Measurements from ENCODE around the gene NPY5R.

- TF ChIP-seq CTCF (IDR thresholded peaks at IDR 0.05) (no peak), POLR2A (IDR thresholded peaks at IDR 0.05) (no peak)
These were observed 38.6 kb downstream of the NPY5R start for GRCh38 chr4:163382178-163382869.

Measured in Peyer's patch (tissue), 4 donors.